B cell (primary cell): ENCODE results near the gene TRIM49D2. TPM values are rescaled to one million over a fixed set of nuclear protein-coding genes. Genes with fewer than 3 reads are reported as not detected.

Source experiments
- polyA plus RNA-seq: library from polyadenylated mRNA; depleted of rRNA; stranded (reverse); fragments of >200 nt; gene quantifications from 2 replicates; pipeline ENCODE4 v1.2.3, GENCODE V29; 2012
- small RNA-seq: library from RNA; depleted of rRNA; stranded (forward); fragments of <200 nt; gene quantifications from one replicate; pipeline ENCODE3, GENCODE V24; 2012; ENCODE audit warnings: low replicate concordance, low read depth; ENCODE audit not compliant: insufficient read length
- total RNA-seq, 2 donors: library from RNA; stranded (reverse); fragments of 120-200 nt in 1 of 2; gene quantifications; 1 replicate in 1 of 2; 2 replicates in 1 of 2; pipeline versions ENCODE4 v1.2.3 to v1.2.4, GENCODE V29; 2013 to 2022

The TRIM49D2 gene
- total and polyA plus RNA-seq, 2 donors (not counting 1 experiment from before 2014, with no cell fraction given) = not detected

Small RNA genes lying within 50 kb of the gene (small RNA-seq; reads per million reads assigned to genes)
- not detected for gene AP004607.1

Other genes with a start within 250 kb of the TRIM49D2 start
- not detected in 2 replicates for gene TRIM77, start 213.8 kb upstream of the TRIM49D2 start, total RNA-seq
- not detected in 2 replicates for gene TRIM77, start 213.8 kb upstream of the TRIM49D2 start, polyA plus RNA-seq
- not detected in 2 replicates for gene TRIM49, start 115.5 kb upstream of the TRIM49D2 start, total RNA-seq
- gene TRIM49, start 115.5 kb upstream of the TRIM49D2 start, polyA plus RNA-seq = not detected in 2 replicates
- not detected in 2 replicates for gene TRIM64B, start 45.6 kb upstream of the TRIM49D2 start, total RNA-seq
- gene TRIM64B, start 45.6 kb upstream of the TRIM49D2 start, polyA plus RNA-seq = not detected in 2 replicates
- gene TRIM49D1, start 1.8 kb upstream of the TRIM49D2 start, total RNA-seq = not detected in 2 replicates
- gene TRIM49D1, start 1.8 kb upstream of the TRIM49D2 start, polyA plus RNA-seq = not detected in 2 replicates
- gene TRIM64, start 42.0 kb downstream of the TRIM49D2 start, total RNA-seq = not detected in 2 replicates
- not detected in 2 replicates for gene TRIM64, start 42.0 kb downstream of the TRIM49D2 start, polyA plus RNA-seq
- not detected in 2 replicates for gene TRIM49C, start 107.0 kb downstream of the TRIM49D2 start, total RNA-seq
- not detected in 2 replicates for gene TRIM49C, start 107.0 kb downstream of the TRIM49D2 start, polyA plus RNA-seq
- gene UBTFL1, start 161.9 kb downstream of the TRIM49D2 start, total RNA-seq = not detected in 2 replicates
- gene UBTFL1, start 161.9 kb downstream of the TRIM49D2 start, polyA plus RNA-seq = not detected in 2 replicates
- not detected in 2 replicates for gene NAALAD2, start 210.6 kb downstream of the TRIM49D2 start, total RNA-seq
- gene NAALAD2, start 210.6 kb downstream of the TRIM49D2 start, polyA plus RNA-seq = not detected in 2 replicates